Measurements from ENCODE around the gene TXNIP. TPM values are rescaled to one million over a fixed set of nuclear protein-coding genes. Genes with fewer than 3 reads are reported as not detected.
A peak's percentile ranks its signal among the peaks of the same experiment; 100 is the strongest.

TXNIP gene
- total RNA-seq, 1 donor from 2014 or later = 107 TPM

DNA sequence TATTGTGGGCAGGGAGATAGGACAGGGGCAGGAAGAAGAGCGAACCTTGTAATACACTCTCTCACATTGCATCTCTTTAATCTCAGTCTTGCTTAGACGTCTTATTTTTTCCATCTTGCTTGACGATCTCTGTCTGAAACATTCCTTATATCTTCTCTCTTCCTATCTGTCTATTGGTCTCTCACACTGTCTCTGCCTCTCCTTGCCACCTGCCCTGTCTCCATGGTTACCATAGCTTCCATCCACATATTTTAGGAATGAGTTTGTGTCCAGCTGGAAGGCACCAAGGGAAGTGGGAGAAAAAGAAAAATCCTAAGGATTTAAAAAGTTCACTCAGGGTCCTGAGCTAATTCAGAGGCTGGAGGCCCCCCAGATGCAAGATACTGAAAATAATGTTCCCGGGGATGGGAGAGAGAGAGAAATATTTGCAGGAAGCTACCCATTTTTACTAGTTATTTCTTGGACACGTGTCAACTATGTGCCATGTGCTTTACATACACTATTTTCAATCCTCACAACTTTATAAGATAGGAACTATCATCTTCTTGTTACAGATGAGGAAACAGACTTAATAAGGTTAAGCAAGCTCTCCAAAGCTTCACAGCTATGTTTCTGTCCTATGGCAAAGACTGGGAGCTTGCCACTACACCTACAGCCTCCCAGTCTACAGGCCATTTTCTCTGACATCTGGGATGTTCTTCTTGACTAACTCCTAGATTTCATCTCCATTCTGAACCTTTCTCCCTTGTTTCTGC is 32.9 kb downstream of the TXNIP start:
- Mint-ChIP-seq H3K27me3 (ENCODE audit: unreplicated experiment) (peaks cover 29% of the 10 kb centered on the region), H3K9me3 (ENCODE audit: unreplicated experiment) (no peaks in the 10 kb centered on the region), H3K4me3 (ENCODE audit: unreplicated experiment) (peak overlapping the region; percentile 93), H3K36me3 (ENCODE audit: low read depth, unreplicated experiment) (peaks cover 4% of the 10 kb centered on the region), H3K4me1 (ENCODE audit: unreplicated experiment) (peaks cover 39% of the 10 kb centered on the region), H3K27ac (ENCODE audit: unreplicated experiment) (peak overlapping the region; percentile 5)
- TF ChIP-seq, protein P1, sequence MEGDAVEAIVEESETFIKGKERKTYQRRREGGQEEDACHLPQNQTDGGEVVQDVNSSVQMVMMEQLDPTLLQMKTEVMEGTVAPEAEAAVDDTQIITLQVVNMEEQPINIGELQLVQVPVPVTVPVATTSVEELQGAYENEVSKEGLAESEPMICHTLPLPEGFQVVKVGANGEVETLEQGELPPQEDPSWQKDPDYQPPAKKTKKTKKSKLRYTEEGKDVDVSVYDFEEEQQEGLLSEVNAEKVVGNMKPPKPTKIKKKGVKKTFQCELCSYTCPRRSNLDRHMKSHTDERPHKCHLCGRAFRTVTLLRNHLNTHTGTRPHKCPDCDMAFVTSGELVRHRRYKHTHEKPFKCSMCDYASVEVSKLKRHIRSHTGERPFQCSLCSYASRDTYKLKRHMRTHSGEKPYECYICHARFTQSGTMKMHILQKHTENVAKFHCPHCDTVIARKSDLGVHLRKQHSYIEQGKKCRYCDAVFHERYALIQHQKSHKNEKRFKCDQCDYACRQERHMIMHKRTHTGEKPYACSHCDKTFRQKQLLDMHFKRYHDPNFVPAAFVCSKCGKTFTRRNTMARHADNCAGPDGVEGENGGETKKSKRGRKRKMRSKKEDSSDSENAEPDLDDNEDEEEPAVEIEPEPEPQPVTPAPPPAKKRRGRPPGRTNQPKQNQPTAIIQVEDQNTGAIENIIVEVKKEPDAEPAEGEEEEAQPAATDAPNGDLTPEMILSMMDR (IDR thresholded peaks at IDR 0.05; ENCODE audit: unreplicated experiment) = no peak
- no peak for DNase-seq (ENCODE audit: low spot score)

DNA sequence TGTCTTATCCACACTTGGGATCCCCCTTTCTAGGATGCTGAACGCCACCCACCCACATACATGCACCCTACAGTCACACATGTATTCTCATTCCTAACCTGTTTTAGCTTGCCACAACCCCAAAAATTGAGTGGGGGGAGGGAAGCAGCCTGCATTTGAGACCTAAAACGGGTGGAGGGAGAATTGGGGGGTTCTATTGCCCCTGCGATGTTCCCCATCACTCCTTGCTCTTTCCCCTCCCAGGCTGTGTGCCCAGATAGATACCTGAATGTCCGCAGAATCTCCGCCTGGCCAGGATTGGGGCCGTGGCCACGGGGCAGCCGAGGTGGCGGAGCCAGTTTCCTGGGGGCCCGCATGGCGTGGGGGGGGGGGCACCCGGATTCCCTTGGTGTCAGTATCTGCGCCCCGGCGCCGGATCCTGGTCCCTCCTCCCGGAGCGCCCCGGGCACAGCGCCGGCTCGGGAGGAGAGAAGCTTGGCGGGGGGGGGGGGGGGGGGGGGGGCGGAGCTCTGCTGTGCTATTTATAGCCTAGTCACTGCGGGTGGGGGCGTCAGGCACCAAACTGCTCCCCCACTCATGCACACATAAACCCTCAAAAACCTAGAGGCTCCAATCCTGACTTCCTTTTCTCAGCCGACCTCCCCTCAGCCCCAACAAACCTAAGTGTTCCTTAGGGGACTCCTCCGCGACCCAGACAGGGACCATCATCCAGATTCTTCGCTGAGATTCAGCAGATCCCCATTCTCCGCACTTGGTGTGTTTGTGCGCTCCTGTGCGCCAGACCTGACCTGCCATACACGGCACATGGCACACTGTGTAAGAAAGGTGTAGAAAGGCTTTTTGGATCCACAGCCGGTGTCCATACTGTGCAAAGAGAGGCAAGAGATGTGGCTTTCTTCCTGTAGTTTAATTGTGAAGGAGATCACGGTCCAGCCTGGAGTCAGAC is 33.9 kb downstream of the TXNIP start:
- Mint-ChIP-seq H3K27ac (ENCODE audit: unreplicated experiment) (no peak overlapping the region), H3K4me1 (ENCODE audit: unreplicated experiment) (peaks cover 44% of the 10 kb centered on the region)
- TF ChIP-seq, protein P1 (IDR thresholded peaks at IDR 0.05; ENCODE audit: unreplicated experiment) = no peak

DNA sequence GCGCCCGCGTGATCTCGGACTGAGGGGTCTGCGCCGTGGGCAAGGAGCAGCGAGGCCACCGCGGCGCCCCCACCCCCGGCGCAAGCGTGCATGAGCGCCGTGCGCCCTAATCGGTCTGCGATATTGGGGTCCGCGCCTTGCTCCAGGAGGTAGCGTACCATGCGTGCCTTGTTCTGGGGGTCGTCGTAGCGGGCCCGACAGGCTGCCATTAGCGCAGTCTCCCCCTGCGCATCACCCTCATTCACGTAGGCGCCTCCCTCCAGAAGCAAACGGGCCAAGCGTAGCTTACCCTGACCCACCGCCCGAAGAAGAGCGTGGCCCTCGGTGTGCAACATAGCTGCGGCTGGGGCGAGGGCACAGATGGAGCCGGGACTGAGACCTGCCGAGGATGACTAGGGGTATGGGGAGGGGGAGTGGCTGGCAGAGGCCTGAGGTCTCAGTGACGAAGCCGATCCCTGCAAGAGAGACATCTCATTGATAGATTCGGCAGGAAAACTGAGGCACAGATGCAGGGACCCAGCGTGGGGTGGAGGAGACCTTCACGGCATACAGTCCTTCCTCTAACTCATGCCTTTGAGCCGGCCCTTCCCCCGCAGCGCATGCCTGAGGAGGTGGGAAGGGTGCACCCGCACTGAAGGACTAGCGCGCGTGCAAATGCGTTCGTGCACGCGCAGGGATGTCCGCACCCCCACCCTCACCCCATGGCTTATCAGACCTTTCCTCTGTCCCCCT is 34.8 kb downstream of the TXNIP start:
- Mint-ChIP-seq H3K4me1 (ENCODE audit: unreplicated experiment) (peaks cover 51% of the 10 kb centered on the region), H3K27me3 (ENCODE audit: unreplicated experiment) (peaks cover 29% of the 10 kb centered on the region), H3K4me3 (ENCODE audit: unreplicated experiment) (peak overlapping the region; percentile 93), H3K9me3 (ENCODE audit: unreplicated experiment) (no peaks in the 10 kb centered on the region), H3K36me3 (ENCODE audit: low read depth, unreplicated experiment) (peaks cover 4% of the 10 kb centered on the region), H3K27ac (ENCODE audit: unreplicated experiment) (no peak overlapping the region)
- no peak for DNase-seq (ENCODE audit: low spot score)
- TF ChIP-seq, protein P1 (IDR thresholded peaks at IDR 0.05; ENCODE audit: unreplicated experiment) = no peak

More for the DNA sequence above, 33.9 kb downstream of the TXNIP start:
- Mint-ChIP-seq H3K4me3 (ENCODE audit: unreplicated experiment) (peak overlapping the region; percentile 93), H3K36me3 (ENCODE audit: low read depth, unreplicated experiment) (peaks cover 4% of the 10 kb centered on the region), H3K9me3 (ENCODE audit: unreplicated experiment) (no peaks in the 10 kb centered on the region), H3K27me3 (ENCODE audit: unreplicated experiment) (peaks cover 29% of the 10 kb centered on the region)
- DNase-seq (ENCODE audit: low spot score) = no peak

DNA sequence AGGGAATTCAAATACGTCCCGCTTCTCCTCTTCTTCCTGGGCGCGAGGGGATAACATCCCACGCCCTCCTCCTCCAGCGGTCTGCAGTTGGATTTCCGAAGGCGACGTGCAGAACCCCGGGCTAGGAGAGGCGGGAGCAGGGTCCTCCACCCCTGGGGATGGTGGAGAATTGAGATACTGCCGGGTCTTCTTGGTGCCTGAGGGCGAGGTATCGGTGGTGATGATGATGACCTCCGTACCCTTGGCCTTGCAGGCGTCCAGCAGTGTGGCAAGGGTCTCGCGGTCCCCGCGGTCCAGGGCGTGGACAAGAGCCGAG is 35.3 kb downstream of the TXNIP start:
- H3K9me3 Mint-ChIP-seq (ENCODE audit: unreplicated experiment) = no peaks in the 10 kb centered on the region
- H3K27ac Mint-ChIP-seq (ENCODE audit: unreplicated experiment) = no peak overlapping the region
- TF ChIP-seq, protein P1 (IDR thresholded peaks at IDR 0.05; ENCODE audit: unreplicated experiment) = no peak
- DNase-seq (ENCODE audit: low spot score) = no peak
- H3K36me3 Mint-ChIP-seq (ENCODE audit: low read depth, unreplicated experiment) = peaks cover 4% of the 10 kb centered on the region
- H3K27me3 Mint-ChIP-seq (ENCODE audit: unreplicated experiment) = peaks cover 29% of the 10 kb centered on the region
- H3K4me3 Mint-ChIP-seq (ENCODE audit: unreplicated experiment) = peak overlapping the region; percentile 93
- H3K4me1 Mint-ChIP-seq (ENCODE audit: unreplicated experiment) = peaks cover 55% of the 10 kb centered on the region
